ENCODE results near the gene PCDHGB2.
"Not testable (repeated sequence)": the region's sequence is repeated elsewhere in the genome, so short reads cannot be mapped to it uniquely, and the experiment has no call there.

PCDHGB2 gene

GRCh38 chr5:141343242-141343952 lies 16.4 kb upstream of the PCDHGB2 start, which contains the start of gene PCDHGA3:
Gene PCDHGA3, plus strand, starts transcription at chr5:141343829. Its CDS starts 205 bp downstream, at chr5:141344034.
- no peak within 1 kb of the TSS for H3K4me3 ChIP-seq (IDR thresholded peaks at IDR 0.05; ENCODE audit: insufficient read depth, low read depth, low read length)
- H2AFZ ChIP-seq (ENCODE audit: low read depth), result no peak within 1 kb of the TSS
- H3K4me2 ChIP-seq, result no peak within 1 kb of the TSS
- H4K20me1 ChIP-seq (ENCODE audit: insufficient read depth), result no peaks in the 10 kb centered on the region
- no peak for TF ChIP-seq CTCF (conservative IDR thresholded peaks at IDR 0.05; ENCODE audit: low read depth, low read length)
- no peak within 1 kb of the TSS for H3K27ac ChIP-seq
- H3K4me1 ChIP-seq (ENCODE audit: low read depth, poor library complexity, severe bottlenecking), result no peaks in the 10 kb centered on the region
- no peak within 1 kb of the TSS for H3K9ac ChIP-seq
- no peaks in the 10 kb centered on the region for H3K27me3 ChIP-seq (ENCODE audit: insufficient read depth, low read depth)
- H3K36me3 ChIP-seq (ENCODE audit: insufficient read depth), result no peaks in the 10 kb centered on the region
- no peaks in the 10 kb centered on the region for H3K79me2 ChIP-seq (ENCODE audit: insufficient read depth, low read depth)

GRCh38 chr5:141343953-141344463 lies 15.8 kb upstream of the PCDHGB2 start:
- no peak overlapping the region for H2AFZ ChIP-seq (ENCODE audit: low read depth)
- no peaks in the 10 kb centered on the region for H4K20me1 ChIP-seq (ENCODE audit: insufficient read depth)
- no peak overlapping the region for H3K4me3 ChIP-seq (IDR thresholded peaks at IDR 0.05; ENCODE audit: insufficient read depth, low read depth, low read length)
- H3K36me3 ChIP-seq (ENCODE audit: insufficient read depth), result no peaks in the 10 kb centered on the region
- H3K27ac ChIP-seq, result no peak overlapping the region
- TF ChIP-seq CTCF (conservative IDR thresholded peaks at IDR 0.05; ENCODE audit: low read depth, low read length), result no peak
- no peak overlapping the region for H3K4me2 ChIP-seq
- no peaks in the 10 kb centered on the region for H3K79me2 ChIP-seq (ENCODE audit: insufficient read depth, low read depth)
- H3K4me1 ChIP-seq (ENCODE audit: low read depth, poor library complexity, severe bottlenecking), result no peaks in the 10 kb centered on the region
- H3K9ac ChIP-seq, result no peak overlapping the region
- H3K27me3 ChIP-seq (ENCODE audit: insufficient read depth, low read depth), result no peaks in the 10 kb centered on the region

GRCh38 chr5:141345327-141345726 lies 14.5 kb upstream of the PCDHGB2 start:
- TF ChIP-seq CTCF (conservative IDR thresholded peaks at IDR 0.05; ENCODE audit: low read depth, low read length), result no peak
- Histone ChIP-seq H3K4me1 (ENCODE audit: low read depth, poor library complexity, severe bottlenecking) (no peaks in the 10 kb centered on the region), H3K79me2 (ENCODE audit: insufficient read depth, low read depth) (no peaks in the 10 kb centered on the region), H3K9ac (no peak overlapping the region), H3K27ac (no peak overlapping the region), H3K36me3 (ENCODE audit: insufficient read depth) (no peaks in the 10 kb centered on the region), H4K20me1 (ENCODE audit: insufficient read depth) (no peaks in the 10 kb centered on the region), H3K27me3 (ENCODE audit: insufficient read depth, low read depth) (no peaks in the 10 kb centered on the region), H2AFZ (ENCODE audit: low read depth) (no peak overlapping the region), H3K4me2 (no peak overlapping the region), H3K4me3 (IDR thresholded peaks at IDR 0.05; ENCODE audit: insufficient read depth, low read depth, low read length) (no peak overlapping the region)

GRCh38 chr5:141346017-141346416 lies 13.8 kb upstream of the PCDHGB2 start:
- not testable (repeated sequence) for H3K79me2 ChIP-seq (ENCODE audit: insufficient read depth, low read depth); H3K27me3 ChIP-seq (ENCODE audit: insufficient read depth, low read depth); H3K4me1 ChIP-seq (ENCODE audit: low read depth, poor library complexity, severe bottlenecking); H3K9ac ChIP-seq; H2AFZ ChIP-seq (ENCODE audit: low read depth); H3K4me3 ChIP-seq (IDR thresholded peaks at IDR 0.05; ENCODE audit: insufficient read depth, low read depth, low read length); H3K36me3 ChIP-seq (ENCODE audit: insufficient read depth); H4K20me1 ChIP-seq (ENCODE audit: insufficient read depth); H3K27ac ChIP-seq; H3K4me2 ChIP-seq

GRCh38 chr5:141349917-141350619 lies 9.7 kb upstream of the PCDHGB2 start, which contains the start of gene PCDHGB1:
Gene PCDHGB1, plus strand, starts transcription at chr5:141350099. Its CDS starts 162 bp downstream, at chr5:141350261.
- TF ChIP-seq CTCF (conservative IDR thresholded peaks at IDR 0.05; ENCODE audit: low read depth, low read length), result no peak
- Histone ChIP-seq H3K27me3 (ENCODE audit: insufficient read depth, low read depth) (no peaks in the 10 kb centered on the region), H3K27ac (no peak within 1 kb of the TSS), H4K20me1 (ENCODE audit: insufficient read depth) (no peaks in the 10 kb centered on the region), H3K79me2 (ENCODE audit: insufficient read depth, low read depth) (no peaks in the 10 kb centered on the region), H3K4me3 (IDR thresholded peaks at IDR 0.05; ENCODE audit: insufficient read depth, low read depth, low read length) (no peak within 1 kb of the TSS), H2AFZ (ENCODE audit: low read depth) (no peak within 1 kb of the TSS), H3K9ac (no peak within 1 kb of the TSS), H3K36me3 (ENCODE audit: insufficient read depth) (no peaks in the 10 kb centered on the region), H3K4me1 (ENCODE audit: low read depth, poor library complexity, severe bottlenecking) (no peaks in the 10 kb centered on the region), H3K4me2 (no peak within 1 kb of the TSS)

Data from KMS-11 (cell line).